ENCODE data around the gene GAB4.
"Not testable (repeated sequence)": the region's sequence is repeated elsewhere in the genome, so short reads cannot be mapped to it uniquely, and the experiment has no call there.

- not testable (repeated sequence) for TF ChIP-seq CTCF (IDR thresholded peaks at IDR 0.05; ENCODE audit: extremely low read depth in 1 of 2, insufficient read depth in 1 of 2, low read depth in 1 of 2, low read length in 2 of 2); EZH2 (IDR thresholded peaks at IDR 0.05; ENCODE audit: borderline replicate concordance, low read depth, low read length, severe bottlenecking)
These were observed 70.8 kb downstream of the GAB4 start for GRCh38 chr22:16937209-16937608.
